A673 (cell line): ENCODE results near the gene LTF. TPM values are rescaled to one million over a fixed set of nuclear protein-coding genes. Genes with fewer than 3 reads are reported as not detected.
"Not testable (repeated sequence)": the region's sequence is repeated elsewhere in the genome, so short reads cannot be mapped to it uniquely, and the experiment has no call there.

Experiments
- BruUV-seq: library from RNA; stranded (reverse); fragments of 400-500 nt; replicated peaks from 2 replicates; lab custom pipeline; 2021; lab: Mats Ljungman, UMichigan
- CTCF ChIA-PET: fragments of 300-600 bp; sonication (Branson Sonifier 250); formaldehyde crosslinking; loops from one replicate; lab custom pipeline; 2022; ENCODE audit warnings: antibody characterized with exemption; lab: Charles Lee
- POLR2A ChIA-PET: fragments of 300-600 bp; sonication (Branson Sonifier 250); formaldehyde crosslinking; loops from one replicate; lab custom pipeline; 2022; ENCODE audit warnings: antibody characterized with exemption; ENCODE audit not compliant: low non-redundant PET; lab: Charles Lee
- DNase-seq: peaks from one replicate; pipeline ENCODE4 v3.0.0-alpha.2; 2015; ENCODE audit warnings: low spot score
- H3K27ac ChIP-seq: fragments of 200-600 bp; sonication (generic); 2 replicates; pipeline ENCODE4 v1.5.1; 2016; ENCODE audit warnings: mixed run types, low read depth, mild to moderate bottlenecking, mixed read lengths, antibody characterized with exemption, low read length; ENCODE audit not compliant: poor library complexity, severe bottlenecking
- H3K27me3 ChIP-seq: fragments of 200-600 bp; sonication (generic); replicated peaks from 2 replicates; pipeline ENCODE4 v1.6.1; 2017; ENCODE audit warnings: mixed run types, low read depth, mild to moderate bottlenecking, mixed read lengths, antibody characterized with exemption, low read length; ENCODE audit not compliant: insufficient read depth, poor library complexity
- H3K36me3 ChIP-seq: fragments of 200-600 bp; sonication (generic); 2 replicates; pipeline ENCODE4 v1.6.1; 2016; ENCODE audit warnings: mixed run types, mild to moderate bottlenecking, mixed read lengths, antibody characterized with exemption, low read length; ENCODE audit not compliant: insufficient read depth, poor library complexity, severe bottlenecking
- H3K4me1 ChIP-seq: fragments of 200-600 bp; sonication (generic); 2 replicates; pipeline ENCODE4 v1.6.1; 2017; ENCODE audit warnings: mixed run types, mild to moderate bottlenecking, mixed read lengths, antibody characterized with exemption, low read length; ENCODE audit not compliant: insufficient read depth, poor library complexity, severe bottlenecking
- H3K4me3 ChIP-seq: fragments of 200-600 bp; sonication (generic); 2 replicates; pipeline ENCODE4 v1.5.1; 2016; ENCODE audit warnings: low read depth, mixed run types, mild to moderate bottlenecking, mixed read lengths, low read length; ENCODE audit not compliant: poor library complexity, severe bottlenecking
- H3K9me3 ChIP-seq: fragments of 200-600 bp; sonication (generic); 2 replicates; pipeline ENCODE4 v1.6.1; 2016; ENCODE audit warnings: mixed run types, low read depth, mild to moderate bottlenecking, mixed read lengths, antibody characterized with exemption, low read length; ENCODE audit not compliant: poor library complexity, severe bottlenecking
- EZH2 ChIP-seq: fragments of 200-600 bp; sonication (generic); IDR thresholded peaks from 2 replicates; pipeline ENCODE4 v1.6.1; 2017; ENCODE audit warnings: borderline replicate concordance, low read depth, mild to moderate bottlenecking, mixed read lengths, antibody characterized with exemption, low read length; ENCODE audit not compliant: poor library complexity, severe bottlenecking
- intact Hi-C: fragments of 100-400 bp; cut with micrococcal nuclease; formaldehyde crosslinking; loops from one replicate; pipeline ENCODE4 v1.10.0; 2022; ENCODE audit not compliant: unreplicated experiment
- total RNA-seq: library from RNA; stranded (reverse); gene quantifications from 2 replicates; pipeline ENCODE4 v1.2.3, GENCODE V29; 2021
- TF ChIP-seq, protein P1 (sequence below): fragments of 300-800, 200-600 bp; sonication (generic); conservative IDR thresholded peaks from 2 replicates; pipeline ENCODE4 v1.5.1; 2017; ENCODE audit warnings: low read depth, mild to moderate bottlenecking, antibody characterized with exemption, low read length, moderate library complexity, mixed read lengths

LTF gene
- total RNA-seq, 1 experiment from 2014 or later = not detected

DNA sequence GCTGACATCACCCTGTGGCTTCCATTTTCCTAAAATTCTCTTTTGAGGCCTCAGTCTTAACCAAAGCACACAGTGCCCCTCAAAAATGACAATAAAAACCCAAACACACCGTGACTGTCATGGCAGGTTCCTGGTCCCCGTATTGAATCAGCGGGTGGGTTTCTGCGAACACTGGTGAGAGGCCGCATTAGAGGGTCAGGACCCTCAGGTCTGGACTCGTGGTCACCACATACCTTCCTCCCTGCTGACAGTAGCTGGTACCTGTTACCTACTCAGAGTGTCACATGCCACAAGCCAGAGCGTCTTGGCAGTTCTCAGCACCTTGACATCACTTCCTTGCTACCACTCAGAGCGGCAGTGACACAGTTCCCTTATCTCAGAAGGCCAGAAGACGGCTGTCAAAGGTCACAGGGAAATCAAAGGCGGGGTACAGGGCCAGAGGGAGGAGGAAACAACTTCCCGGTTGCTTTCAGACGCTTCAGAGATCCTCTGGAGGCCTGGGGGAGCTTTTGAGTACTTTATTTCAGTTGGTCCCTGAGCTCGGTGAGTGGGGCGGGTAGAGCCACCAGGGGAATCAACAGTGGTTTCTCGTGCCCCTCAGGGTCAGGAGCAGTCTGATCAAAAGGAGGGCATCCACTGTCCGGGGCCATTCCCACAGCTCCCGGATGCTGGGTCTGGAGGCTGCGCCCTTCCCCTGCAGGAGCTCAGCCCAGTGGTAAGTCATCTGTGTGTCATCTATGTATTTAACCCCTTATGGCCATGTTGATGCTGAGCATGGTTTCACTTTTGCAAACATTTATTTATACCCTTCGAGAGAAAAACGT is 57.7 kb downstream of the LTF start, which contains the start of the genes CCR5AS and CCRL2:
Gene CCR5AS (minus strand): TSS at position 279 of the 824 bp plus-strand sequence.
Gene CCRL2 (plus strand): TSS at position 472 of the 824 bp plus-strand sequence. CDS start 821 bp downstream, outside the sequence.
- TF ChIP-seq, protein P1, sequence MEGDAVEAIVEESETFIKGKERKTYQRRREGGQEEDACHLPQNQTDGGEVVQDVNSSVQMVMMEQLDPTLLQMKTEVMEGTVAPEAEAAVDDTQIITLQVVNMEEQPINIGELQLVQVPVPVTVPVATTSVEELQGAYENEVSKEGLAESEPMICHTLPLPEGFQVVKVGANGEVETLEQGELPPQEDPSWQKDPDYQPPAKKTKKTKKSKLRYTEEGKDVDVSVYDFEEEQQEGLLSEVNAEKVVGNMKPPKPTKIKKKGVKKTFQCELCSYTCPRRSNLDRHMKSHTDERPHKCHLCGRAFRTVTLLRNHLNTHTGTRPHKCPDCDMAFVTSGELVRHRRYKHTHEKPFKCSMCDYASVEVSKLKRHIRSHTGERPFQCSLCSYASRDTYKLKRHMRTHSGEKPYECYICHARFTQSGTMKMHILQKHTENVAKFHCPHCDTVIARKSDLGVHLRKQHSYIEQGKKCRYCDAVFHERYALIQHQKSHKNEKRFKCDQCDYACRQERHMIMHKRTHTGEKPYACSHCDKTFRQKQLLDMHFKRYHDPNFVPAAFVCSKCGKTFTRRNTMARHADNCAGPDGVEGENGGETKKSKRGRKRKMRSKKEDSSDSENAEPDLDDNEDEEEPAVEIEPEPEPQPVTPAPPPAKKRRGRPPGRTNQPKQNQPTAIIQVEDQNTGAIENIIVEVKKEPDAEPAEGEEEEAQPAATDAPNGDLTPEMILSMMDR = no peak
- TF ChIP-seq EZH2 = no peak
- intact Hi-C loops = no loop called here
- BruUV-seq = no TSS peak
- ChIA-PET CTCF (no interaction called here), POLR2A (no interaction called here)
- Histone ChIP-seq H3K4me3 (no peak within 1 kb of the TSS), H3K9me3 (no peaks in the 10 kb centered on the region), H3K27me3 (no peaks in the 10 kb centered on the region), H3K4me1 (no peaks in the 10 kb centered on the region), H3K36me3 (no peaks in the 10 kb centered on the region), H3K27ac (no peak within 1 kb of the TSS)
- DNase-seq = no peak

GRCh38 chr3:46406443-46406787 is 58.3 kb downstream of the LTF start:
- no peaks in the 10 kb centered on the region for H3K4me1 ChIP-seq
- H3K9me3 ChIP-seq = no peaks in the 10 kb centered on the region
- H3K36me3 ChIP-seq = no peaks in the 10 kb centered on the region
- H3K27ac ChIP-seq = no peak overlapping the region
- no peak for DNase-seq
- TF ChIP-seq, protein P1 = no peak
- no peak for TF ChIP-seq EZH2
- BruUV-seq = no TSS peak
- intact Hi-C loops = no loop called here
- no peaks in the 10 kb centered on the region for H3K27me3 ChIP-seq
- CTCF ChIA-PET = no interaction called here
- POLR2A ChIA-PET = no interaction called here
- H3K4me3 ChIP-seq = no peak overlapping the region

GRCh38 chr3:46405301-46406019 is 59.2 kb downstream of the LTF start:
- Histone ChIP-seq H3K4me3 (no peak overlapping the region), H3K36me3 (no peaks in the 10 kb centered on the region), H3K4me1 (no peaks in the 10 kb centered on the region), H3K9me3 (no peaks in the 10 kb centered on the region), H3K27me3 (no peaks in the 10 kb centered on the region), H3K27ac (no peak overlapping the region)
- intact Hi-C loops = no loop called here
- POLR2A ChIA-PET = no interaction called here
- CTCF ChIA-PET = no interaction called here
- no peak for TF ChIP-seq EZH2
- TF ChIP-seq, protein P1 = no peak
- no TSS peak for BruUV-seq
- no peak for DNase-seq

DNA sequence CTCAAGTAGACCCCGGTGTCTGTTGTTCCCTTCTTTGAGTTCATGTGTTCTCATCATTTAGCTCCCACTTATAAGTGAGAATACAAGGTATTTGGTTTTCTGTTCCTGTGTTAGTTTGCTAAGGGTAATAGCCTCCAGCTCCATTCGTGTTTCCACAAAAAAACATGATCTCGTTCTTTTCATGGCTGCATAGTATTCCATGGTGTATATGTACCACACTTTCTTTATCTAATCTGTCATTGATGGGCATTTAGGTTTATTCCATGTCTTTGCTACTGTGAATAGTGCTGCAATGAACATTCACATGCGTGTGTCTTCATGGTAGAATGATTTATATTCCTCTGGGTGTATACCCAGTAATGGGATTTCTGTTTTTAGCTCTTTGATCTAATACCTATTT is 61.8 kb downstream of the LTF start:
- H3K4me1 ChIP-seq, H3K4me3 ChIP-seq, H3K9me3 ChIP-seq, POLR2A ChIA-PET, DNase-seq, CTCF ChIA-PET, BruUV-seq, intact Hi-C loops, H3K27ac ChIP-seq, H3K27me3 ChIP-seq, H3K36me3 ChIP-seq: not testable (repeated sequence)
